ENCODE measurements around the gene PDCL3.

The PDCL3 gene

DNA sequence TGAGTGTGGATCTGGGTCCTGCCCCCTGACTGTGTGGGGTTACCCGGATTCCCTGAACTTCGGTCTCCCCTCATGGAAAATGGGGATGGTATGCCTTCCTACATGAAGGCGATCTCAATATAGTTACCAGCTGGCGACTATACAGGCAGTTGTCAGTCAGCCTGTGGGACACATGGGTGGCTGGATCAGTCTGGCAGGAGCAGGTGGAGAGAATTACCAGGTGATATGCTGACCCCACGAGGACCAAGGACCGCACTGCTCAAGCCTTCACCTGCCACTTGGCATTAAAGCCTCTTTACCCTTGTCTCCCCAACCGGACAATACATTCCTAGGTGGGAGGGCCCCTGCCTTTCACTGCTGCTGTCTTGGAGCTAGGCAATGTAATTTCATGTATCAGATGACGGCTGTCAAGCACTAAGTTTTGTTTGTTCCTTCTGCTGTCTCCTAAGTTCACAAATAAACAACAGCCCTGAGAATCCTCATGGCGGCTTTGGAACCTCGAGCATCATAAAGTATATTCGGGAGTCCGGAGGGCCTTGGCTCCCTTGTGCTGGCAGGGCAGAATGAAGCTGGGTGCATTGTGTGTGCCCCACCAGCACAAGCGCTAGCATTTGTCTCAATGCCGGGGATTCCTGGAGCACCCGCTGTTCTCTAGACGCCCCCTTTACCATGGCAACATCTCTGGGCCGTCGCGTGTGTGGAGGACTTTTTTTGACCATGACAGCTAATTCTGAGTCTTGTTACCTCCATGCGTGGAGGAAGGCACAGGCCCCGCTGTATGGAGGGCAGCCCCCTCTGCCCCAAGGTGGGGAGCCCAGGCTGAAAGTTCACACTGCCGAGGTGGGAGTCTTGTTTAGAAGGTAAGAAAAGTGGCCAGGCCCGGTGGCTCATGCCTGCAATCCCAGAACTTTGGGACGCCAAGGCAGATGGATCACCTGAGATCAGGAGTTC lies 48.6 kb downstream of the PDCL3 start:
- no peak for DNase-seq (ENCODE audit: low read depth)
- TF ChIP-seq, protein P1, sequence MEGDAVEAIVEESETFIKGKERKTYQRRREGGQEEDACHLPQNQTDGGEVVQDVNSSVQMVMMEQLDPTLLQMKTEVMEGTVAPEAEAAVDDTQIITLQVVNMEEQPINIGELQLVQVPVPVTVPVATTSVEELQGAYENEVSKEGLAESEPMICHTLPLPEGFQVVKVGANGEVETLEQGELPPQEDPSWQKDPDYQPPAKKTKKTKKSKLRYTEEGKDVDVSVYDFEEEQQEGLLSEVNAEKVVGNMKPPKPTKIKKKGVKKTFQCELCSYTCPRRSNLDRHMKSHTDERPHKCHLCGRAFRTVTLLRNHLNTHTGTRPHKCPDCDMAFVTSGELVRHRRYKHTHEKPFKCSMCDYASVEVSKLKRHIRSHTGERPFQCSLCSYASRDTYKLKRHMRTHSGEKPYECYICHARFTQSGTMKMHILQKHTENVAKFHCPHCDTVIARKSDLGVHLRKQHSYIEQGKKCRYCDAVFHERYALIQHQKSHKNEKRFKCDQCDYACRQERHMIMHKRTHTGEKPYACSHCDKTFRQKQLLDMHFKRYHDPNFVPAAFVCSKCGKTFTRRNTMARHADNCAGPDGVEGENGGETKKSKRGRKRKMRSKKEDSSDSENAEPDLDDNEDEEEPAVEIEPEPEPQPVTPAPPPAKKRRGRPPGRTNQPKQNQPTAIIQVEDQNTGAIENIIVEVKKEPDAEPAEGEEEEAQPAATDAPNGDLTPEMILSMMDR (conservative IDR thresholded peaks at IDR 0.05; ENCODE audit: low read length) = no peak
- no peak overlapping the region for H3K4me3 ChIP-seq (ENCODE audit: low read length)

DNA sequence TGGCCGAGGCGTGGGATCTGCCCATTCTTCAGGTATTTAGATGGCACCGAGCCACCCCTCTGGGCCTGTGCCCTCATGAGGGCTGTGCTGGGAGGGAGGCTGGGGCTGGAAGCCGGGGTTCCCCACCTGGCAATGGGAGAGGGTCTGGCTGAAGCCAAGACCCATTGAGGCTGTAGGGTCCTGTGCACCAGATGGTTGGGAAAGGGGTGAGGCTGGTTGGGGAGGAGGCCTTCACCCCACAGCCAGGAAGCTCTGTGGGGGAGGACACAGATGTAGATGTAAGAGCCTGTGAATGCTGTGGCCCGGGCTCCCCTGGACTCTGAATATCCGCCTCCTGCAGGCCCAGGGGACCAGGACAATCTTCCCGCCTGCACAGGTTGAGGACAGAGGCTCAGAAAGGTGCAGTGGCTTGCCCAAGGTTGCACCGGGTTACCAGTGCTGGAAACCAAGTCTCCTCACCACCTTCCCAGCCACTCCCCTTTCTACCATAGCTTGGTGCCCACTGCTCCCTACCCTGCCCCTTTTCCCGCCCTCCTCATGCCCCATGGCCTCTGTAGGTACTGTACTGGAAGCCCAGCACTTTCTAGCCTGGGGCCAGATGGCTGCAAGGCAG lies 49.7 kb downstream of the PDCL3 start:
- H3K4me3 ChIP-seq (ENCODE audit: low read length) = no peak overlapping the region
- DNase-seq (ENCODE audit: low read depth) = no peak
- TF ChIP-seq, protein P1 (conservative IDR thresholded peaks at IDR 0.05; ENCODE audit: low read length) = no peak

DNA sequence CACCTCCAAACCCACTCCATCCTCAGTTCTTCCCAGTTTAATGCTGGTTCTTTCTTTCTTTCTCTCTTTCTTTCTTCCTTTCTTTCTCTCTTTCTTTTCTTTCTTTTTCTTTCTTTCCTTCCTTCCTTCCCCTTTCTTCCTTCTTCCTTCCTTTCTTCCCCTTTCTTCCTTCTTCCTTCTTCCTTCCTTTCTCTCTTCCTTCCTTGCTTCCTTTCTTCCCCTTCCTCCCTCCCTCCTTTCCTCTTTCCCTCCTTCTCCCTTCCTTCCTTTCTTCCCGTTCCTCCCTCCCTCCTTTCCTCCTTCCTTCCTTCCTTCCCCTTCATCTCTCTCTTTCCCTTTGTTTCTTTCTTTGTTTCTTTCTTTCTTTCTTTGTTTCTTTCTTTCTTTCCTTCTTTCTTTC lies 50.9 kb downstream of the PDCL3 start:
- TF ChIP-seq, protein P1 (conservative IDR thresholded peaks at IDR 0.05; ENCODE audit: low read length) = no peak
- DNase-seq (ENCODE audit: low read depth) = no peak

DNA sequence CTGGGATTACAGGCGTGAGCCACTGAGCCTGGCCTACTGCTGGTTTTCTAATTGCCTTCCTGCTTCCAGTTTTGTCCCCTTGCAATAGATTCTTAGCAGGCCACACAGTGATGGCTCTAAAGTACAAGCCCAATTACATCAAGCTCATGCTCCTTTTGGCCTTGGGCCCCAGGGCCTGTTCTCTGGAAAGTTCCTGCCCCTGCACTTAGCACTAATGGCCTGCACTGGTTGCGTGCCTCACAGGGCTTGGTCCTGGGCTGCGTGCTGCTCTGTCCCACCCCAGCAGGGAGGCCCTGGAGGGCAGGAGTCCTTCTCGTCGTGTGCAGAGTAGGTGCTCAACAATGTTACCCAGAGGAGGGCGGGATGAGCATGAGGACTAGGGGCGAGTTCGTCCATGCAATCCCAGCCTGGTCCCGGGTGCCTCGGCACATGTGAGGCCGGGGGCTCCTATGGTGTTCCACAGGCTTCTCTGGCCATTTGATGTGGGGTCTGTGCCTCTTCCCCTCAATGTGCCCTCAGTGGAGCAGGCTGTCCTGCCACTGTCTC lies 51.7 kb downstream of the PDCL3 start:
- H3K4me3 ChIP-seq (ENCODE audit: low read length) = no peak overlapping the region
- TF ChIP-seq, protein P1 (conservative IDR thresholded peaks at IDR 0.05; ENCODE audit: low read length) = no peak

More for the DNA sequence above, 50.9 kb downstream of the PDCL3 start:
- H3K4me3 ChIP-seq (ENCODE audit: low read length) = no peak overlapping the region

DNA sequence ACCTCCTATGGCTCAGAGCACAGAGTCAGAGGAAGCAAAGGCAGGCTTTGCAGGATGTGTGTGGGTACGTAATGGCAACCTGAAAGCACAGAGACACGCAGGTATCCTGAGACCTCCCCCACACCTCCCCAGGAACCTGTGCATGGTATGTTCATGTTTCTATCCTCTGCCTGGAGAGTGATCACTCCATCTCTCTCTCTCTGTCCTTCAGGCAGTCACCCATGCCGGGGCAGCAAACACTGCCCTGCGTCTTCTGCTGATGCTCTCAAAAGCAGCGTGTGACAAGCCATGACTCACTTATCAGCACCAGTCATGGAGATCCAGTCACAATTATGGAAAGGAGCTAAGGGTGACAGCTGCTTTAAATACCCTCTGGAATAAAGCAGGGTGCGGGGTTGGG lies 52.7 kb downstream of the PDCL3 start:
- no peak overlapping the region for H3K4me3 ChIP-seq (ENCODE audit: low read length)
- TF ChIP-seq, protein P1 (conservative IDR thresholded peaks at IDR 0.05; ENCODE audit: low read length) = no peak
- no peak for DNase-seq (ENCODE audit: low read depth)

More for the DNA sequence above, 51.7 kb downstream of the PDCL3 start:
- DNase-seq (ENCODE audit: low read depth) = no peak

DNA sequence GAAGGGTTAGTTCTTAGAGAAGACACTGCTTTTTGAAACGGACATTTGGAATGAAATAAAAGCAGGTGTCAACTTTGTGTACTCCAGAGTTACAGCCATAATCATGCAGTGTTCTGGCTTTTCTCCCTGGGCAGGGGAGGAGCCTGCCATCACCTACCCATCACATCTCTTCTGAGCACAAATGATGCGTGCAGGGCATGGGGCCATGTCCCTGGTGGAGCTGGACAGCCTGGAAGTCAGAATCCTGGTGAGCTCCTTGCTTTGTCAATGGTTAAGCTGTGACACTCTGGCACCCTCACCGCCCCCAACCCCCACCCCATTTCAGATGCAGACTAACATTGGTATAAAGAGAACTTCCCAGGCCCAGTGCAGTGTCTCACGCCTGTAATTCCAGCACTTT lies 53.1 kb downstream of the PDCL3 start:
- TF ChIP-seq, protein P1 (conservative IDR thresholded peaks at IDR 0.05; ENCODE audit: low read length) = no peak
- no peak overlapping the region for H3K4me3 ChIP-seq (ENCODE audit: low read length)
- no peak for DNase-seq (ENCODE audit: low read depth)
